Renal pelvis (tissue), 4 donors: ENCODE measurements around the gene CYP2W1. TPM values are rescaled to one million over a fixed set of nuclear protein-coding genes. Genes with fewer than 3 reads are reported as not detected.
"Not testable (repeated sequence)": the region's sequence is repeated elsewhere in the genome, so short reads cannot be mapped to it uniquely, and the experiment has no call there.

Source experiments
- DNase-seq: peaks from one replicate; pipeline ENCODE4 v3.0.0-alpha.2; 2013
- polyA plus RNA-seq, 3 donors: library from polyadenylated mRNA; unstranded; fragments of 120-200 nt; gene quantifications; one replicate each; pipeline ENCODE4 v1.2.1, GENCODE V29; 2013; ENCODE audit not compliant: insufficient read length in 3 of 3

Gene CYP2W1
- polyA plus RNA-seq, 3 donors, result 3.3 to 4.3 (median 3.3) TPM

GRCh38 chr7:1027242-1028043, 44.5 kb downstream of the CYP2W1 start:
- no peak for DNase-seq

DNA sequence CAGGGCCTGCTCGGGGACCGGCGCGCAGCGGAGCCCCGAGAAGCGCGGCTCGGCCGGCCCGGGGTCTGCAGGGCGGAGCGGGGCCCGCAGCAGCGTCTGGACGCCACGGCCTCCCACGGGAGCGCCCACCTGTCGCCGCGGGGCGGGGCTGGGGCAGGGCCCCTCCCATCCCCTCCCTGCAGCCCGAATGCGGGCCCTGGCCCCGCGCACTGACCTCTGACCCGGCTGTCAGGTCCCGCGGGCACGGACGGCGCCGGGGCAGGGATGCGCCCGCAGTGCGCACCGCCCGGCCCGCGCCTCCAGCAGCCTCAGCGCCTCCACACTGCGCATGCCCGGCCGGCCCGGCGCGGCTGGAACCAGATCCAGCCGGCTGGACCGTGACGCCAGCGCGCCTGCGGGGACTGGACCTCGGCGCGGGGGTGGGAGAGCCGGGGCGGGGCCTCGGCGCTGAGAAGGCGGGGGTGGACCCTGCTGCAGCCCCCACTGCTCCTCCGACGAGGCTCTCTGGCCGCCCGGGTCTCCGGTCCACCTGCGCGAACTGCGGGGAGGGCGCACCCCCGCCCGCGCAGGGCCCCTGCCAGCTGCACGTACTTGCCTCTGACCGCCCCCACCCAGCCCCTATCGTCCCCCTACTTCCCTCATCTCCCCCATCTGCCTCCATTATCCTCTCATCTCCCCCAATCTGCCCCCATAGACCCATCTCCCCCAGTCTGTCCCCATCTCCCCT, 45.2 kb downstream of the CYP2W1 start:
- peak; percentile 90 for DNase-seq

DNA sequence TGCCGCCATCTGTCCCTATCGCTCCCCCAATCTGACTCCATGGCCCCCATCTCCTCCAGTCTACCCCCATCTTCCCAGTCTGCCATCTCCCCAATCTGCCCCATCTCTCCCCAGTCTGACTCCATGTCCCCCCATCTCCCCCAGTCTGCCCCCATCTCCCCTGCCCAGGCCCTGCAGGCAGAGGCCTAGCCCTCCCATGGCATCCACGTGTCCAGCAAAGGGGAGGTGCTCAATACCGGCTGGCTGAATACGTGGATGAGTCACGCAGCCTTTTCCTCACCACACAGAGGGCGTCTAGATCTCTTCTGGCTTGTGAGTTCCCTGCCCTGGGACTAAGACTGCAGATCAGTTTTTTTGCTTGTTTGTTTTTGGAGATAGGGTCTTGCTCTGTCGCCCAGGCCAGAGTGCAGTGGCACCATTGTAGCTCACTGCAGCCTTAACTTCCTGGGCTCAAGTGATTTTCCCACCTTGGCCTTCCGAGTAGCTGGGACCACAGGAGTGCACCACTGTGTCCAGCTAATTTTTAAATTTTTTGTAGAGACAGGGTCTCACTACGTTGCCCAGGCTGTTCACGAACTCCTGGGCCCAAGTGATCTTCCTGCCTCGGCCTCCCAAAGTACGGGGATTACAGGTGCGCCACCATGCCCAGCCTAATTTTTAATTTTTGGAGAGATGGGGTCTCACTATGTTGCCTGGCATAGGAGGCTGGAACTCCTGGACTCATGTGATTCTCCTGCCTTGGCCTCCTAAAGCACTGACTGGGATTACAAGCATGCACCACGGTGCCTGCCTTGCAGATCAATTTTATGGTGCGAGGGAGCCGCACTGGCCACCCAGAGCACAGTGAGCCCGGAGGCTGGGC, 46.0 kb downstream of the CYP2W1 start:
- peak; percentile 72 for DNase-seq

DNA sequence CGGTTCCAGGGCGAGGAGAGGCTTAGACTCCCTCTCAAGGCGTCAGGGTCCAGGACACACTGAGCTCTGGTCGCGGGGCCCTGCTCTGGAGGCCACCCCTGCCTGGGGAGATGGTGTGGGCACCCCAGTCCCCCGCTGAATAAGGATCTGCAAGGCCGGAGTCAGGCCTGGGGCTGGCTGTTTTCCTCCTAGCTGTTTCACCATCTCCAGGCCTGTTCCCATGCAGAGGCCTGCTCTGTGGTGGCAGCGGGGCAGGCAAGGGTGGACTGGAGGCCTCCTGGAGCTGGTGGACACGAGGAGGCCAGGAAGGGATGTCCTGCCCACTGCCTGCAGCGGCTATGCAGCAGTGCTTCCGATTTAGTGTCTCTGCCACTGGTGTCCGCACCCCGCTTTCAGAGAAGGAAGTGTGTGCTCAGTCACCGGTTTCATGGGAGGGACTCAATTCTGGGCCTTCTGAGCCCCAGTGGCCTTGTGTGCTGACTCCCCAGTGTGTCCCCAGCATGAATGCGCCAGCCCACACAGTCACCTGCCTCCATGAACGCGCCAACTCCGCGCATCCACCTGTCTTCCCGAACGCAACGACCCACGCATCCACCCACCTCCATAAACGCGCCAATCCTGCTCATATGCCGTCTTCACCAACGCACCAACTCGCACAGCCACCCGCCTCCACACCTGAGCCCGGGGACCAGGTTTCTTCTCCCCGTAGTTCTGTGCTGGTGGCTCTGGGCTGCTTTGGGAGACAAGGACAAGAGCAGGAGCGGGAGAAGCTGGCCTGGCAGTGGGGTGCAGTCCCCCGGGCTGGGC, 46.9 kb downstream of the CYP2W1 start:
- DNase-seq, result no peak

GRCh38 chr7:1030444-1031070, 47.6 kb downstream of the CYP2W1 start:
- no peak for DNase-seq

- no peak for DNase-seq
These were observed 48.9 kb downstream of the CYP2W1 start for GRCh38 chr7:1031716-1032455.

DNA sequence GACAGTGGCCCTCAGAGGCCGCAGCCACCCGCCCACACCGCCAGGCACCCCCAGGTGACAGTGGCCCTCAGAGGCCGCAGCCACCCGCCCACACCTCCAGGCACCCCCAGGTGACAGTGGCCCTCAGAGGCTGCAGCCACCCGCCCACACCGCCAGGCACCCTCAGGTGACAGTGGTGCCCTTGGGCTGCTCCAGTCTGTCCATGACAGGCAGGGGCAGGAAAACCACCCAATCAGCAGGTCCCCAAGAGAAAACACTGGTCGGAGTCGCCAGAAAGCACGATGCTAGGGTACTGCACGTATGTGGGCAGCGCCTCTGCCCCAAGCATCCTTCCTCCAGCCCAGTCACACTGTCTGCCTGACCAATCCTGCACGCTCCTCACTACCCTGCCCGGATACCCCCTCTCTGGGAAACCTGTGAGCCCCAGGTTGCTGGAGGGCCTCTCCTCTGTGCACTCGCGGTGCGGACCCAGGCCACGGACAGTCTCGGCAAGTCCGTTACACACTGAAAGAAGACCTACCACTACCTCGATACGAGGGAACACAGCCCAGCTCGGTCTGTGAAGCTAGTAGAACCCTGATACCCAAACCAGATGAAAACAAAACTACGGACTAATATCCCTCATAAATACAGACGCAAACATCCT, 49.7 kb downstream of the CYP2W1 start:
- no peak for DNase-seq

DNA sequence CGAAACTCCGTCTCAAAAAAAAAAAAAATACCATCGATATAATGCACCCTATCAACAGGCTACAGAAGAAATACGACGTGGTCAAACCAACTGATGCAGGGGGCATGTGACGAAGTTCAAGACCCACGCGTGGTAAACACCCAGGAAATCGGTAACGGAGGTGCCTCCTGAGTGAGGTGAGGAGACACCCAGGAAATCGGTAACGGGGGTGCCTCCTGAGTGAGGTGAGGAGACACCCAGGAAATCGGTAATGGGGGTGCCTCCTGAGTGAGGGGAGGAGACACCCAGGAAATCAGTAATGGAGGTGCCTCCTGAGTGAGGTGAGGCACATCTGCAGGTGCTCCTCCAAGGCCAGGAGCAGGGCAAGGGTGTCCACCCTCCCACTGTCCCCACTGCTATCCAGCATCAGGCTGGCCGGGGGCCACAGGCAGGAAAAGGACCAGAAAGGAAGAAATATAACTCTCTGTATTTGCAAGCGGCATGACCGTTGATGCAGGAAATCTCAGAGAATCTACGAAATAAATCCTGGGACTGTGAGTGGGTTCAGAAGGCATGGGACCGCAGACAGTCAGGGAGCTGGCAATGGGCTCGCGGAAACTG, 50.7 kb downstream of the CYP2W1 start:
- DNase-seq, result no peak

DNA sequence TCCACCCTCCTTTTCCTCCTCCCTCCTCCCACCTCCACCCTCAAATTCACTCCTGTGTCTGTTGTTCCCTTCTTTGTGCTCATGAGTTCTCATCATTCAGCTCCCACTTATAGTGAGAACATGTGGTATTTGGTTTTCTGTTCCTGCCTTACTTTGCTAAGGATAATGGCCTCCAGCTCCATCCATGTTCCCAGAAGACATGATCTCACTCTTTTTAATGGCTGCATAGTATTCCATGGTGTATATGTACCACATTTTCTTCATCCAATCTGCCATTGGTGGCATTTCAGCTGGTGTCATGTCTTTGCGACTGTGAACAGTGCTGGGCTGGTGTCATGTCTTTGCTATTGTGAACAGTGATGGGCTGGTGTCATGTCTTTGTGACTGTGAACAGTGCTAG, 51.8 kb downstream of the CYP2W1 start:
- not testable (repeated sequence) for DNase-seq

DNA sequence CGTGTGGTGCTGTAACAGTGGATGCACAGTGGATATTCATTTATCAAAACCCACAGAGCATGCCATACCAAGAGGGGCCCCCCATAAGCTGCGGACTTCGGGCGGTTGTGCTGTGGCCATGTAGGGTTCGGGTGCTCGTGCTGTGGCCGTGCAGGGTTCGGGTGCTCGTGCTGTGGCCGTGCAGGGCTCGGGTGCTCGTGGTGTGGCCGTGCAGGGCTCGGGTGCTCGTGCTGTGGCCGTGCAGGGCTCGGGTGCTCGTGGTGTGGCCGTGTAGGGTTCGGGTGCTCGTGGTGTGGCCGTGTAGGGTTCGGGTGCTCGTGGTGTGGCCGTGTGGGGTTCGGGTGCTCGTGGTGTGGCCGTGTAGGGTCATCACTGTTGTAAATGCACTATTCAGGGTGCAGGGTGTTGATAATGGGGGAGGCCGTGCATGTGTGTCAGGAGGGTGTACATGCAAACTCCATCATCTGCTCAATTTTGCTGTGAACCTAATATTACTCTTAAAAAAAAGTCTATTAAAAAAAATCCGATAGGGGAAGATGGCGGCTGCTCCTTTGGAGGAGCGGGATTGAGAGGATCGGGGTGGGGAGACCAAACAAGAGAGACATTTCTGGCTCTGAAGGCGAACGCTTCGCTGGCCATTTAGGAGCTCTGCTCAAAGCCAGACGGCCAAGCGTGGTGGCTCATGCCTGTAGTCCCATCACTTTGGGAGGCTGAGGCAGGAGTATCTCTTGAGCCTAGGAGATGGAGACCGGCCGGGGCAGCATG, 53.4 kb downstream of the CYP2W1 start:
- DNase-seq, result not testable (repeated sequence)

Other genes starting within 250 kb of the CYP2W1 start
- 100 to 1,000 TPM; 122 to 172 (median 168) TPM for gene SUN1, start 150.7 kb upstream of the CYP2W1 start, polyA plus RNA-seq
- gene GET4, start 106.6 kb upstream of the CYP2W1 start, polyA plus RNA-seq, result 10 to 100 TPM; 45.2 to 62.0 (median 61.0) TPM
- gene ADAP1, start 28.5 kb upstream of the CYP2W1 start, polyA plus RNA-seq, result 10 to 100 TPM; 13.6 to 22.9 (median 17.3) TPM
- gene COX19, start 7.6 kb upstream of the CYP2W1 start, polyA plus RNA-seq, result 10 to 100 TPM; 10.5 to 17.3 (median 16.3) TPM
- 1 to 10 TPM; 3.7 to 4.8 (median 4.7) TPM for gene GPR146, start 61.4 kb downstream of the CYP2W1 start, polyA plus RNA-seq
- 1 to 10 TPM; 6.5 to 6.9 (median 6.7) TPM for gene GPER1, start 104.9 kb downstream of the CYP2W1 start, polyA plus RNA-seq
- gene ZFAND2A, start 177.0 kb downstream of the CYP2W1 start, polyA plus RNA-seq, result 10 to 100 TPM; 19.7 to 24.1 (median 22.2) TPM
- 10 to 100 TPM in 2 of 3 donors, 1 to 10 TPM in 1; 7.5 to 15.0 (median 13.5) TPM for gene UNCX, start 249.7 kb downstream of the CYP2W1 start, polyA plus RNA-seq